HG02884 (cell line): ENCODE data around the gene TAC3.
"Not testable (repeated sequence)": the region's sequence is repeated elsewhere in the genome, so short reads cannot be mapped to it uniquely, and the experiment has no call there.

ENCODE experiments used
- ATAC-seq: cut with Tn5 transposase; IDR thresholded peaks from one replicate; pipeline ENCODE4 v1.9.1; 2021; ENCODE audit warnings: mild to moderate bottlenecking, moderate library complexity; ENCODE audit not compliant: unreplicated experiment

The TAC3 gene

DNA sequence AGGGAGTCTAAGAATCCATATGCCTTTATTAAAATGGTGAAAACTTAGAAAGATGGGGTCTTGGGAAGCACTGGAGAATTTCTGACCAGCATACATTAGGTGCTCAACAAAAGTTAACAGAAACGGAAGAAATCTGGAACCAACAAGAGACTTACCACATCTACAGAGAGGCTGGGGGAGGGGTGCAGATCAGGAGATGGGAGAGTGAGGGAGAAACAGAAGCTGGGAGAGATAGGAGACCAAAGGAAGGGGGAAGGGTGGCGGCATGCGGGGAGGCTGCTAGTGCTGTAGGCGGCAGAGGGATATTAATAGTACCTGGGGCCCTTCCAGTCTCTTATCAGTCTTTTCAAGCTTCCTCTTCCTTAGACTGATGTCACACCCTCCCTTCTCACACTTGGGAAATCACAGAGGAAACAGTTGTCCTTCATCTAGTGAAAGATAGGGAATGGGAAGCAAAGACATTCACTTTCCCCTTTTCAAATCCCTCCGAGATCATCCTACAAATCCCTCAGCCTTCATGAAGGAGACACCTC, 28.1 kb downstream of the TAC3 start:
- ATAC-seq, result no peak

GRCh38 chr12:56987551-56988053, 28.7 kb downstream of the TAC3 start:
- no peak for ATAC-seq

GRCh38 chr12:56987011-56987410, 29.3 kb downstream of the TAC3 start:
- no peak for ATAC-seq

- ATAC-seq, result not testable (repeated sequence)
Measured at GRCh38 chr12:56985714-56986113, 30.6 kb downstream of the TAC3 start.

DNA sequence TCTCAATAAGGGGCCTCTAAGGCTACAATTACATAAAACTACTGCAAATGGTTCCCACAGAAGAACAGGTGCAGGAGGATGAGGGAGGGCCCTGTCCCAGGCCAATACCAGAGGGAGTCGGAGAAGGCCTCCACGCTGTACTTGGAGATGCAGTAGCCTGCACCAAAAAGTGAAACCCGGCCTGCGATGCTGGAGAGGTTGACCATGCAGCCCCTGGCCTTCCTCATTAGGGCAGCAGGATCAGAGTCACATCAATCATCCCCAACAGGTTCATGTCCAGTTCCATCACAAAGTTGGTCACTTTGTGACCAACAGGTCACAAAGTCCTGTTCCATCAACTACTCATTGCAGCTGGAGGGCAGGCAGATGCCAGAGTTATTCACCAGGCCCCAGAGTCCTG, 32.9 kb downstream of the TAC3 start:
- no peak for ATAC-seq

DNA sequence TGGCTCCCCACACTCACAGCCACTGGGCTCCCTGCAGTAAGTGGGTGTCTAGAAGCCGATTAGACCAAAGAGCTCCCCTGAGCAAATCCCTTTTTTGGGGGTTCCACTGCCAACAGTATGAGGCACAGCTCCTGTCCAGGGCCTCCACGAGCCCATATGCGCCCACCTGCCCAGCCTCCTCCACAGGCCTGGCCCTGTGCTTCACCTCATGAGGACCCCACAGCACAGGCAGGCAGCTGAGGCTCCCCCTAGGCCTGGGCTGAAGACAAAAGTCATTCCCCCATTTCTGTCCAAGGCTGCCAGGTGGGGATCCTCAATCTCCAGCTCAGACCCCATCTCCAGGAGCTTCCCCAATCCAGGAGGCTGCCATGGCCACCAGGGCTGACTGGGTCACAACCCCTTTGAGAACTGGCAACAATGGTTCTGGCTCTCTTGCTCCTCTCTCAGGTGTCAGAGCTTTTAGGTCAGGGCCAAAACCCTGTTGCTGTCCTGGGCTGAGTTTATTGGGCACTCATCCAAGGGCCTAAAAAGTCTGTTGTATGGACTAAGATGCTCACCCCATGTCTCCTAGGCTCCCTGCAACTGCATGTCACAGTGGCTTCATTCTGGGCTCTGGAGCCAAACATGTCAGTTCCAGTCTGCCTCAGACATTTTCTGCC, 33.6 kb downstream of the TAC3 start:
- not testable (repeated sequence) for ATAC-seq

DNA sequence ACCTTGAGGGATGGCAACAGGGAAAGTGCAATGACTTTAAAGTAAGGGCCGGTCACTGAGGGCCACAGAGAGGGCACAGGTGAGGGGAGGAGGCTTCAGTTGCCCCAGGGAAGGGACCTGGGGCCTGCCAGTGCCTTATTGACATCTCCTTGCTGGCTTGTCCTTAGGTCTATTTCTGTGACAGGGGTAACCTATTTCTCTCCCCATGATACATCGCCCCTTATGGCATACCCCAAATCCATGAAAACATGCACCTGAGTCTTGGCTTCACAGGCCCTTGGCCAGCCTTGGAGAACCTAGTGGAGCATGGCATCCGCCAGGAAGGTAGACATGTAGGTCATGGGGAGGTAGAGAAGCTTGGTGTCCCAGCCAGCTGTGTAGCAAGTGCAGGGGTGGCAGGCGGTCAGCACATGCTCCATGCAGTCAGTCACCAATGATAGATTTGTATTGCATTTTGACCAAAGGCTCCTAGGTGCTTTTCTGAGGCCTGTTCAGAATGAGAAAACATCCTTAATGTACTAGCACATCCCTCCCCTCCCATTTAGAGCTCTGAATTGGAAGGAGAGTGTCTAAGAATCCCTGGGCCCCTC, 35.3 kb downstream of the TAC3 start:
- no peak for ATAC-seq

DNA sequence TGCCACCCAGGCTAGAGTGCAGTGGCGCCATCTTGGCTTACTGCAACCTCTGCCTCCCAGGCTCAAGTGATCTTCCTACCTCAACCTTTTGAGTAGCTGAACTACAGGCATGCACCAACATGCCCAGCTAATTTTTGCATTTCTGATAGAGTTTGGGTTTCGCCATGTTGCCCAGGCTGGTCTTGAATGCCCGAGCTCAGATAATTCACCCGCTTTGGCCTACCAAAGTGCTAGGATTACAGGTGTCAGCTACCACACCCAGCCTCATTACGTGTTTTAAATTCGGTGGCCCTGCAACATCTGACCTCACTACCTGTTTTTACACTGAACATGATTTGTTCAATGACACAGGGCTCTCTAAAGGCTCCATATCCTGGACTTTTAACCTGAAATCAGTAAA, 36.1 kb downstream of the TAC3 start:
- ATAC-seq, result no peak

- no peak for ATAC-seq
Measured at GRCh38 chr12:56979628-56980027, 36.7 kb downstream of the TAC3 start.

GRCh38 chr12:56978397-56979138, 37.8 kb downstream of the TAC3 start:
- no peak for ATAC-seq

- not testable (repeated sequence) for ATAC-seq
Measured at GRCh38 chr12:56977361-56977760, 39.0 kb downstream of the TAC3 start.

GRCh38 chr12:56974224-56974623, 42.1 kb downstream of the TAC3 start:
- ATAC-seq, result not testable (repeated sequence)

DNA sequence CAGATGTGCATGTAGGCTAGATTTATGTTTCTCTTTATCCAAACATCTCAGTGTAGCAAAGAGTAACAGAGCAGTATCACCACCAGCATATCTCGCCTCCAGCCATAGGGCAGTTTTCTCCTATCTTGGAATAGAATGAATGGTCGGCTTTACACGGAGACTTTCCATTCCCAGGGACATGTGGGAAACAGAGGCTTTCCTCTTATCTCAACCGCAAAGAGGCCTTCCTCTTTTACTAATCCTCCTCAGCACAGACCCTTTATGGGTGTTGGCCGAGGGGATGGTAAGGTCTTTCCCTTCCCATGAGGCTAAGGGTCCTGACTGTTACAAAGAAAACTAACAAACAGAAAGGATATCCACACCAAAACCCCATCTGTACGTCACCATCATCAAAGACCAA, 47.4 kb downstream of the TAC3 start:
- not testable (repeated sequence) for ATAC-seq

- not testable (repeated sequence) for ATAC-seq
Measured at GRCh38 chr12:56965997-56966642, 50.2 kb downstream of the TAC3 start.

DNA sequence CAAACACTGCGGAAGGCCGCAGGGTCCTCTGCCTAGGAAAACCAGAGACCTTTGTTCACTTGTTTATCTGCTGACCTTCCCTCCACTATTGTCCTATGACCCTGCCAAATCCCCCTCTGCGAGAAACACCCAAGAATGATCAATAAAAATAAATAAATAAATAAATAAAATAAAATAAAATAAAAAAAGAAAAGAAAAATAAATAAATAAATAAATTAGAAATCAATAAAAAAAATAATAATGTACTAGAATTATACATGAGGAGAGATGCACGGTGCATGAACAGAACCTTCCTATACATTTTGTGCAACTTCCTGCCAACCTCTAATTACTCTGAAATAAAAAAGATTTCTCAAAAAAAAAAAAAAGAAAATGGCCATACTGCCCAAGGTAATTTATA, 51.2 kb downstream of the TAC3 start:
- ATAC-seq, result not testable (repeated sequence)

- not testable (repeated sequence) for ATAC-seq
Measured at GRCh38 chr12:56963557-56963956, 52.8 kb downstream of the TAC3 start.

GRCh38 chr12:56962247-56962646, 54.1 kb downstream of the TAC3 start:
- ATAC-seq, result not testable (repeated sequence)
